SU-DHL-6 (cell line): Measurements from ENCODE around the gene MSS51.
"Not testable (repeated sequence)": the region's sequence is repeated elsewhere in the genome, so short reads cannot be mapped to it uniquely, and the experiment has no call there.

Source experiments
- H2AFZ ChIP-seq: fragments of 200-600 bp; sonication (generic); 2 replicates; pipeline ENCODE4 v1.6.1; 2014; ENCODE audit warnings: low read depth, mild to moderate bottlenecking, moderate library complexity, mixed read lengths, antibody characterized with exemption, low read length; ENCODE audit not compliant: severe bottlenecking
- H3F3A ChIP-seq: fragments of 200-600 bp; shearing (Covaris generic); 2 replicates; pipeline ENCODE4 v1.6.0; 2016; ENCODE audit warnings: antibody characterized with exemption, mild to moderate bottlenecking; ENCODE audit not compliant: insufficient read depth
- H3K27ac ChIP-seq: fragments of 200-600 bp; sonication (generic); 2 replicates; pipeline ENCODE4 v1.5.1; 2016; ENCODE audit warnings: low read depth, mild to moderate bottlenecking, low read length, moderate library complexity, mixed read lengths
- H3K27me3 ChIP-seq: fragments of 200-600 bp; sonication (generic), shearing (Covaris generic); 2 replicates; pipeline ENCODE4 v1.6.0; 2014; ENCODE audit warnings: mild to moderate bottlenecking, low read length
- H3K36me3 ChIP-seq: fragments of 200-600 bp; sonication (generic); 2 replicates; pipeline ENCODE4 v1.6.1; 2014; ENCODE audit warnings: mild to moderate bottlenecking, low read length, mixed read lengths
- H3K4me2 ChIP-seq: fragments of 300-600, 200-600 bp; shearing (Covaris generic), sonication (generic); 2 replicates; pipeline ENCODE4 v1.6.0; 2014; ENCODE audit warnings: low read length, low read depth, mild to moderate bottlenecking; ENCODE audit not compliant: poor library complexity, severe bottlenecking
- H3K4me3 ChIP-seq: fragments of 200-600 bp; sonication (generic); 2 replicates; pipeline ENCODE4 v1.5.1; 2014; ENCODE audit warnings: antibody characterized with exemption, low read length, mild to moderate bottlenecking, mixed read lengths; ENCODE audit not compliant: insufficient read depth, poor library complexity, severe bottlenecking
- H3K79me2 ChIP-seq: fragments of 200-600 bp; sonication (generic); 2 replicates; pipeline ENCODE4 v1.6.1; 2014; ENCODE audit warnings: mild to moderate bottlenecking, low read length, moderate library complexity; ENCODE audit not compliant: insufficient read depth
- H3K9ac ChIP-seq: fragments of 200-600 bp; sonication (generic); 2 replicates; pipeline ENCODE4 v1.7.0; 2014; ENCODE audit warnings: mild to moderate bottlenecking, low read length
- H3K9me2 ChIP-seq: fragments of 200-600 bp; sonication (generic); replicated peaks from 2 replicates; pipeline ENCODE4 v1.6.1; 2014; ENCODE audit warnings: low read length; ENCODE audit not compliant: insufficient read depth
- H3K9me3 ChIP-seq: fragments of 200-600 bp; sonication (generic); 2 replicates; pipeline ENCODE4 v1.6.1; 2014; ENCODE audit warnings: low read length, mixed read lengths; ENCODE audit not compliant: insufficient read depth
- H4K20me1 ChIP-seq: fragments of 200-600 bp; sonication (generic); 2 replicates; pipeline ENCODE4 v1.6.1; 2014; ENCODE audit warnings: low read depth, mild to moderate bottlenecking, antibody characterized with exemption, low read length, moderate library complexity, mixed read lengths
- EZH2phosphoT487 ChIP-seq: fragments of 200-600 bp; sonication (generic), shearing (Covaris generic); conservative IDR thresholded peaks from 2 replicates; pipeline ENCODE4 v1.6.1; 2018; ENCODE audit warnings: mild to moderate bottlenecking, antibody characterized with exemption, low read length, moderate library complexity, mixed read lengths
- TF ChIP-seq, protein P1 (sequence below): fragments of 200-600 bp; sonication (generic); IDR thresholded peaks from one replicate; pipeline ENCODE4 v1.5.1; 2017; ENCODE audit warnings: antibody characterized with exemption, mild to moderate bottlenecking, low read length, moderate library complexity; ENCODE audit not compliant: insufficient read depth, poor library complexity, severe bottlenecking

Gene MSS51

DNA sequence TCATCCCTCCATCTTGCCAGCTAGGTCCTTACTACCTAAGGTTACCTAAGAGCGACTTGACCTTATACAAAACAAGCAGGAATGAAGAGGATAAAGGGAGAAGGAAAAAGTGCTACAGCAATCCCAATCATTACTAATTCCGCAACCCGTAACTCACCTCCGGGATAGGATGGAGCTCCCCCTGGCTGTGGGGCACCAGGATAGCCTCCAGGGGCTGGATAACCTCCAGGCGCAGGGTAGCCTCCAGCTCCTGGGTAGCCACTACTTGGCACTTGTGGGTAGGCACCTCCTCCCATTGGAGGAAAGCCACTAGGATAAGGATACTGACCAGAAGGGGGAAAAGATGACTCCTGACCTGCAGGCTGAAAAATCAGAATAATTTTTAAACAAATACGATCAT is 35.3 kb downstream of the MSS51 start:
- no peak for TF ChIP-seq EZH2phosphoT487
- TF ChIP-seq, protein P1, sequence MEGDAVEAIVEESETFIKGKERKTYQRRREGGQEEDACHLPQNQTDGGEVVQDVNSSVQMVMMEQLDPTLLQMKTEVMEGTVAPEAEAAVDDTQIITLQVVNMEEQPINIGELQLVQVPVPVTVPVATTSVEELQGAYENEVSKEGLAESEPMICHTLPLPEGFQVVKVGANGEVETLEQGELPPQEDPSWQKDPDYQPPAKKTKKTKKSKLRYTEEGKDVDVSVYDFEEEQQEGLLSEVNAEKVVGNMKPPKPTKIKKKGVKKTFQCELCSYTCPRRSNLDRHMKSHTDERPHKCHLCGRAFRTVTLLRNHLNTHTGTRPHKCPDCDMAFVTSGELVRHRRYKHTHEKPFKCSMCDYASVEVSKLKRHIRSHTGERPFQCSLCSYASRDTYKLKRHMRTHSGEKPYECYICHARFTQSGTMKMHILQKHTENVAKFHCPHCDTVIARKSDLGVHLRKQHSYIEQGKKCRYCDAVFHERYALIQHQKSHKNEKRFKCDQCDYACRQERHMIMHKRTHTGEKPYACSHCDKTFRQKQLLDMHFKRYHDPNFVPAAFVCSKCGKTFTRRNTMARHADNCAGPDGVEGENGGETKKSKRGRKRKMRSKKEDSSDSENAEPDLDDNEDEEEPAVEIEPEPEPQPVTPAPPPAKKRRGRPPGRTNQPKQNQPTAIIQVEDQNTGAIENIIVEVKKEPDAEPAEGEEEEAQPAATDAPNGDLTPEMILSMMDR: no peak
- peaks cover 25% of the 10 kb centered on the region for H3K79me2 ChIP-seq
- H3K27ac ChIP-seq: no peak overlapping the region
- H3K9ac ChIP-seq: no peak overlapping the region
- no peaks in the 10 kb centered on the region for H3K9me3 ChIP-seq
- no peaks in the 10 kb centered on the region for H3K27me3 ChIP-seq
- H3K9me2 ChIP-seq: no peaks in the 10 kb centered on the region
- H4K20me1 ChIP-seq: no peaks in the 10 kb centered on the region
- no peak overlapping the region for H3K4me2 ChIP-seq
- H3K4me3 ChIP-seq: no peak overlapping the region
- H2AFZ ChIP-seq: no peak overlapping the region
- H3K36me3 ChIP-seq: peaks cover 18% of the 10 kb centered on the region; the same call in 1 of the 2 replicates
- 0 out of 2 replicates have a peak, but pooled peaks cover 3% of the 10 kb centered on the region for H3F3A ChIP-seq

DNA sequence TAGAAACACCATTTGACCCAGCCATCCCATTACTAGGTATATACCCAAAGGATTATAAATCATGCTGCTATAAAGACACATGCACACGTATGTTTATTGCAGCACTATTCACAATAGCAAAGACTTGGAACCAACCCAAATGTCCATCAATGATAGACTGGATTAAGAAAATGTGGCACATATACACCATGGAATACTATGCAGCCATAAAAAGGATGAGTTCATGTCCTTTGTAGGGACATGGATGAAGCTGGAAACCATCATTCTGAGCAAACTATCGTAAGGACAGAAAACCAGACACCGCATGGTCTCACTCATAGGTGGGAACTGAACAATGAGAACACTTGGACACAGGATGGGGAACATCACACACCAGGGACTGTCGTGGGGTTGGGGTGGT is 39.0 kb downstream of the MSS51 start:
- H3K4me3 ChIP-seq, H4K20me1 ChIP-seq, H3K79me2 ChIP-seq, H3K27ac ChIP-seq, H3K9me2 ChIP-seq, H3F3A ChIP-seq, H3K4me2 ChIP-seq, H3K9me3 ChIP-seq, H3K9ac ChIP-seq, H3K27me3 ChIP-seq, H2AFZ ChIP-seq: not testable (repeated sequence)
- peaks cover 24% of the 10 kb centered on the region; the same call in 1 of the 2 replicates for H3K36me3 ChIP-seq

DNA sequence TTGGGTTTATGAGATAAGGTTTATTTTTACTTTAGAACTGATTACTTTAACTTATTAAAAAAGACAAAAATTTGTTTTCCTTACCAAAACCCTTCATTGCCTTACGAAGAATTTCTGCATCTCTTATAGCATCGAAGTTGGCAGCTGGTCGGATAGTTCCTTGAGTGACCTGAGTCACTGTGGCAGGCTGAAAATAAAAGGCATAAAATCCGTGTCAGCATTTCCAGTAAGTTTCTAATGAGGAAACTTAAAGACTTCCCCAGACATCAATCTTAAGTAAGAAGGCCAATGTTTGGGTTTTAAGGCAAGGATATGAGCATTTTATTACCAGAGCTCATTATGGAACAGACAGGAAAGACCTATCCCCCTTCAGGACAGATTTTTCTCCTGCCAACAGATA is 45.1 kb downstream of the MSS51 start:
- Histone ChIP-seq H3K27ac (no peak overlapping the region), H3F3A (no peaks in the 10 kb centered on the region), H3K4me2 (no peak overlapping the region), H3K9me2 (no peaks in the 10 kb centered on the region), H3K27me3 (no peaks in the 10 kb centered on the region), H3K9me3 (no peaks in the 10 kb centered on the region), H3K79me2 (no peaks in the 10 kb centered on the region), H3K36me3 (peaks cover 16% of the 10 kb centered on the region; the same call in 1 of the 2 replicates), H2AFZ (no peak overlapping the region), H3K4me3 (no peak overlapping the region), H3K9ac (no peak overlapping the region), H4K20me1 (no peaks in the 10 kb centered on the region)
- TF ChIP-seq EZH2phosphoT487: no peak
- TF ChIP-seq, protein P1: no peak

DNA sequence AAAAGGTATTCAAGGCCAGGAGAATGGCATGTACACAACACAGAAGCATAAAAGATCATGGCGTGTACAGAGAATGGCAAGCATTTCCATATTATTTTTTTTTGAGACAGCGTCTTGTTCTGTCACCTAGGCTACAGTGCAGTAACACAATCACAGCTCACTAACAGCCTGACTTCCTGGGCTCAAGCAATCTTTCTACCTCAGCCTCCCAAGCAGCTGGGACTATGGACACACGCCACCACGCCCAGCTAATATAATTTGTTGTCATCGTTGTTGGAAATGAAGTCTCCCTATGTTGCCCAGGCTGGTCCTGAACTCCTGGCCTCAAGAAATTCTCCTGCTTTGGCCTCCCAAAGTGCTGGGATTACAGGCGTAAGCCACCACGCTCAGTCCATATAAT is 46.8 kb downstream of the MSS51 start:
- Histone ChIP-seq H3K79me2 (no peaks in the 10 kb centered on the region), H3K4me2 (no peak overlapping the region), H3K9me3 (no peaks in the 10 kb centered on the region), H4K20me1 (no peaks in the 10 kb centered on the region), H3F3A (no peaks in the 10 kb centered on the region), H3K27ac (no peak overlapping the region), H3K27me3 (no peaks in the 10 kb centered on the region), H3K9me2 (no peaks in the 10 kb centered on the region), H2AFZ (no peak overlapping the region), H3K9ac (no peak overlapping the region), H3K4me3 (no peak overlapping the region), H3K36me3 (peaks cover 18% of the 10 kb centered on the region; the same call in 1 of the 2 replicates)
- no peak for TF ChIP-seq EZH2phosphoT487
- TF ChIP-seq, protein P1: no peak
